ENCODE measurements around the gene RAB3D. TPM values are rescaled to one million over a fixed set of nuclear protein-coding genes. Genes with fewer than 3 reads are reported as not detected.
A peak's percentile ranks its signal among the peaks of the same experiment; 100 is the strongest.

Gene RAB3D
- total RNA-seq, 1 donor from 2014 or later = 19.8 TPM

DNA sequence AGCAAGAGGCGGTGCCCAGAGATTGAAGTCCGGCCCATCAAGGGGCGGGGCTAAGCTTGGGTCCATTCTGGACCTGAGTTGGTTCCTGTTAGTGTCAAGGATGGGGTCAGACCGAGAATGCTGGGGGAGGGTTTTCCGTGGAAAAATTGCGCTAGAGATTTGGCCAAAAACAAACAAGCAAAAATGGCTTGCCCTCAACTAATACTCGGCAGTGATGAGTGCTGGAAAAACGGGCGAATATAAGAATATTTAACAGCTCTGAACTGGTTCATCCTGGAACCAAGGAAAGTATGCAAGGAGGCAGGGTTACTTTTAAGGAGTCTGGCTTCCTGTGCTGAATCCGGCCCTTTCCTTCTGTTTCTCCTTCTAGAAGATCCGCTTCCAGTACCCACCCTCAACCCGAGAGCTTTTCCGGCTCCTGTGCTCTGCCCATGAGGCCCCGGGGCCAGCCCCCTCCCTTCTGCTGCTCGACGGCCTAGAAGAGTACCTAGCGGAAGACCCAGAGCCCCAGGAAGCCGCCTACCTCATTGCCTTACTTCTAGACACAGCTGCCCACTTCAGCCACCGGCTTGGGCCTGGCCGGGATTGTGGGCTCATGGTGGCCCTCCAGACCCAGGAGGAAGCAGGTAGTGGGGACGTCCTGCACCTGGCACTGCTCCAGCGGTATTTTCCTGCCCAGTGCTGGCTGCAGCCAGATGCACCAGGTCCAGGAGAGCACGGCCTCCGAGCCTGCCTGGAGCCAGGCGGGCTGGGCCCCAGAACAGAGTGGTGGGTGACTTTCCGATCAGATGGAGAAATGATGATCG, 35.9 kb upstream of the RAB3D start:
- no peak for DNase-seq (ENCODE audit: low read depth)
- Histone ChIP-seq H3K36me3 (ENCODE audit: control insufficient read depth, insufficient read depth, low read length) (no peaks in the 10 kb centered on the region), H3K4me3 (ENCODE audit: low read depth, low read length) (peak overlapping the region; percentile 41), H3K27me3 (ENCODE audit: control insufficient read depth, insufficient read depth, low read length) (no peaks in the 10 kb centered on the region)
- TF ChIP-seq, protein P1, sequence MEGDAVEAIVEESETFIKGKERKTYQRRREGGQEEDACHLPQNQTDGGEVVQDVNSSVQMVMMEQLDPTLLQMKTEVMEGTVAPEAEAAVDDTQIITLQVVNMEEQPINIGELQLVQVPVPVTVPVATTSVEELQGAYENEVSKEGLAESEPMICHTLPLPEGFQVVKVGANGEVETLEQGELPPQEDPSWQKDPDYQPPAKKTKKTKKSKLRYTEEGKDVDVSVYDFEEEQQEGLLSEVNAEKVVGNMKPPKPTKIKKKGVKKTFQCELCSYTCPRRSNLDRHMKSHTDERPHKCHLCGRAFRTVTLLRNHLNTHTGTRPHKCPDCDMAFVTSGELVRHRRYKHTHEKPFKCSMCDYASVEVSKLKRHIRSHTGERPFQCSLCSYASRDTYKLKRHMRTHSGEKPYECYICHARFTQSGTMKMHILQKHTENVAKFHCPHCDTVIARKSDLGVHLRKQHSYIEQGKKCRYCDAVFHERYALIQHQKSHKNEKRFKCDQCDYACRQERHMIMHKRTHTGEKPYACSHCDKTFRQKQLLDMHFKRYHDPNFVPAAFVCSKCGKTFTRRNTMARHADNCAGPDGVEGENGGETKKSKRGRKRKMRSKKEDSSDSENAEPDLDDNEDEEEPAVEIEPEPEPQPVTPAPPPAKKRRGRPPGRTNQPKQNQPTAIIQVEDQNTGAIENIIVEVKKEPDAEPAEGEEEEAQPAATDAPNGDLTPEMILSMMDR (IDR thresholded peaks at IDR 0.05; ENCODE audit: insufficient read depth, low read length, poor library complexity, severe bottlenecking) = no peak

DNA sequence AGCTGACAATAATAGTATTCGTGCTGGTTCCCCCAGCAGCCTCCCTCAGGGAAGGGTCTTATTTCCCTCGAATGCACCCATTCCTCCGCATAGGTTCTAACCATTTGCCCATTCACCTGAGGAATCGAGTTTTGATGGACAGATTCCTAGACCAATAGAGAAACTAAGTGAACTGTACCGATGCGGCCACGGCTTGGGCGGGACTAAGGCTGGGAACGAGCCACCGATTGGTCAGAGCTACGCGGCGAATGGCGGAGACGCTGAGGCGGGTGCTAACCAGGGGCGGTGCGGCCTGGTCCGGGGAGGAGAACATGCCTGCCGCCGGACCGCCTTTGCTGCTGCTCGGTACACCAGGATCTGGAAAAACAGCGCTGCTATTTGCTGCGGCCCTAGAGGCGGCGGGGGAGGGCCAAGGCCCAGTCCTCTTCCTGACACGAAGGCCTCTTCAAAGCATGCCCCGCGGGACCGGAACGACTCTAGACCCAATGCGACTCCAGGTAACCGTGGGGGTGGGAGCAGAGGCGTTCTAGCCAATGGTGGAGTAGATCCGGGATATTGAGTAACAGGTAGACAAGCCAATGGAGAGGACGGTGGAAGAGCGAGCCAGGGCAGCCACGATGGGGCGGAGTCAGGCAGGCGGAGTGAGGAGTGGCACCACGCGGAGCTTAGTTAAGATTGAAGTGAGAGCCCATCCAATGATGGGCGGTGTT, 35.1 kb upstream of the RAB3D start, which contains the start of gene SWSAP1:
Gene SWSAP1, plus strand, starts transcription at position 234 of the 710 bp plus-strand sequence. Its CDS starts 15 bp downstream, at position 249.
- TF ChIP-seq, protein P1 (IDR thresholded peaks at IDR 0.05; ENCODE audit: insufficient read depth, low read length, poor library complexity, severe bottlenecking) = no peak
- H3K36me3 ChIP-seq (ENCODE audit: control insufficient read depth, insufficient read depth, low read length) = no peaks in the 10 kb centered on the region
- peak within 1 kb of the TSS; percentile 59 for H3K4me3 ChIP-seq (ENCODE audit: low read depth, low read length)
- peak; percentile 98 for DNase-seq (ENCODE audit: low read depth)
- no peaks in the 10 kb centered on the region for H3K27me3 ChIP-seq (ENCODE audit: control insufficient read depth, insufficient read depth, low read length)

DNA sequence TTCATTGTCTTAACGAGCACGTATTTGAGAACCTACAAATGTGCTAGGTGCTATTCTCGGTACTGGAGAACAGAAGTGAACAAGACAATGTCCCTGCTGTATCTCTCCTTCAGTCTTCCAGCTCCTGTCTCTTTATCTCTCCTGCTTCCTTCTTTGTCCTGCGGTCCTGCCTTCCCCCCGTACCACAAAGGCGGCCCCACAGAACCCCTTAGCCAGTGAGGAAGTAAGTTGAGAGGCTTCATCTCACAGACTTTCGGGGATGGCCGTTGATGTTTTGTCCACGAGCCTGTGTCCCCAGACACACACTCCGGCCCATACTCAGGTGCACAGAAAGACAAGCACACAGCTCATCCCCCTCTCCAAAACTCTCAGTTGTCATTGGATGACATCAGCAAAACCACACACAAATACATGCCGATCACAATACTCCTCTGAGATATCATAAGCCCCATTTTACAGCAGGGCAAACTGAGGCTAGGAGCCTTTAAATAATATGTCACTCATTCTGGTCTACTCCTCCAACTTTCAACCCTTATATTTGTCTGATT, 34.5 kb upstream of the RAB3D start:
- no peaks in the 10 kb centered on the region for H3K36me3 ChIP-seq (ENCODE audit: control insufficient read depth, insufficient read depth, low read length)
- H3K4me3 ChIP-seq (ENCODE audit: low read depth, low read length) = peak overlapping the region; percentile 59
- no peaks in the 10 kb centered on the region for H3K27me3 ChIP-seq (ENCODE audit: control insufficient read depth, insufficient read depth, low read length)
- DNase-seq (ENCODE audit: low read depth) = no peak
- TF ChIP-seq, protein P1 (IDR thresholded peaks at IDR 0.05; ENCODE audit: insufficient read depth, low read length, poor library complexity, severe bottlenecking) = no peak

DNA sequence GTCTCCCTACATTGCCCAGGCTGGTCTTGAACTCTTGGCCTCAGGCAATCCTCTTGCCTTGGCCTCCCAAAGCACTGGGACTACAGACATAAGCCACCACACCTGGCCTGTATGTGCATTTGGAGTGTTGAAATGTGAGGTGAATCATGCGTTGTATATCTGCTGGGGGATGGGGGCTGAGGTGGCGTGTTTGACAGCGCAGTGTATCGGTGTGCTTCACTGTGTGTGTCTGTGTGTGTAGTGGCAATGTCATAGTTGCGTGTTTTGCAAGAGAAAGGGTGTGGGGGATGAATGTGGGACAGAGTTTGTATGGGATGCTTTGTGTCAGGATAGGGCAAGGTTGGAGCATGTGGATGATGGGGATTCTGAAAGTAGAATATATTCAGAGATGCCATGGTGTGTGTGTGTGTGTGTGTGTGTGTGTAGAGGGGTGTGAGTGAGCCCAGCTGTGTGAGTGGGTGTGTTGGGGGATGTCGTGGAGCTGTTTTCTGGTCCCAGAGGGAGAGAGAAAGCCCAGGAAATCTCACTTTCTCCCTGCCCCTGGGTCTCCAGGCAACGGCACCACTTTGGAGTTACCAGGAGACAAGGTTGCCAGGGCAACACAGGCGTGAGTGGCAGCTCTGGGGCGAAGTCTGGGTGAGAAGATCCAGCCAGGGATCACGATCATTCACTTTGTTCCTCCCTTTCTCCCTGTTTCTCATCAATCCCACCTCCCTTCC, 33.9 kb upstream of the RAB3D start:
- H3K4me3 ChIP-seq (ENCODE audit: low read depth, low read length) = no peak overlapping the region
- no peak for DNase-seq (ENCODE audit: low read depth)
- TF ChIP-seq, protein P1 (IDR thresholded peaks at IDR 0.05; ENCODE audit: insufficient read depth, low read length, poor library complexity, severe bottlenecking) = no peak

DNA sequence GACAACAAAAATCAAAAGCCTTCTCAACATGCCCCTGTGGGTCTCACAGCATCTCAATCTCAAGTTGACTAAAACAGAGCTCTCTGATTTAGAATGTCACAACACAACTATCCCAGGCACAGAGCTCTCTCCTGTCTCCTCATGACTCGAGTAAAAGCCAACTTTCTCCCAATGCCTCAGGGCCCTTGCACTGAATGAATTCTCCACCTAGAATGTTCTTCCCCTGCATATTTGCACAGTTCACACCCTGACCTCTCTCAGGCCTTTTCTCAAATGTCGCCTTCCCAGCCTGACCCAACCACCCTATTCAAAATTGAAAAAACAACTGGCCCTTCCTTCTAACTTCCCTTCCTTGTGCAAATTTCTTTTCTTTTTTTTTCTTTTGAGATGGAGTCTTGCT, 31.3 kb upstream of the RAB3D start:
- Histone ChIP-seq H3K36me3 (ENCODE audit: control insufficient read depth, insufficient read depth, low read length) (no peaks in the 10 kb centered on the region), H3K4me3 (ENCODE audit: low read depth, low read length) (no peak overlapping the region), H3K27me3 (ENCODE audit: control insufficient read depth, insufficient read depth, low read length) (no peaks in the 10 kb centered on the region)
- no peak for DNase-seq (ENCODE audit: low read depth)
- TF ChIP-seq, protein P1 (IDR thresholded peaks at IDR 0.05; ENCODE audit: insufficient read depth, low read length, poor library complexity, severe bottlenecking) = no peak

More for the DNA sequence above, 33.9 kb upstream of the RAB3D start:
- H3K27me3 ChIP-seq (ENCODE audit: control insufficient read depth, insufficient read depth, low read length) = no peaks in the 10 kb centered on the region
- H3K36me3 ChIP-seq (ENCODE audit: control insufficient read depth, insufficient read depth, low read length) = no peaks in the 10 kb centered on the region

All from kidney epithelial cell (primary cell).